ENCODE results near the gene ZNF469. TPM values are rescaled to one million over a fixed set of nuclear protein-coding genes. Genes with fewer than 3 reads are reported as not detected.

ZNF469 gene
- polyA plus RNA-seq, 1 donor (not counting 4 experiments of a cell fraction or from before 2014, with no cell fraction given), result not detected

GRCh38 chr16:88333848-88334777 is 48.6 kb upstream of the ZNF469 start:
- Histone ChIP-seq H2AFZ (ENCODE audit: control insufficient read depth, low read length) (no peak overlapping the region), H3K27ac (ENCODE audit: control insufficient read depth, insufficient read depth, low read length) (no peak overlapping the region), H3K9ac (ENCODE audit: control insufficient read depth, extremely low read depth, insufficient read depth, low read length) (no peak overlapping the region), H3K27me3 (ENCODE audit: control insufficient read depth, extremely low read depth, insufficient read depth, low read length) (no peaks in the 10 kb centered on the region), H3K36me3 (ENCODE audit: control insufficient read depth in 2 of 2, extremely low read depth in 1 of 2, insufficient read depth in 2 of 2, low read length in 2 of 2) (no peaks in the 10 kb centered on the region), H3K79me2 (ENCODE audit: control insufficient read depth, insufficient read depth, low read length) (no peaks in the 10 kb centered on the region), H3K9me3 (ENCODE audit: control insufficient read depth, low read depth, low read length) (peaks cover 2% of the 10 kb centered on the region), H3K9me1 (ENCODE audit: control insufficient read depth, extremely low read depth, insufficient read depth, low read length) (no peaks in the 10 kb centered on the region), H3K4me3 (ENCODE audit: control insufficient read depth in 2 of 3, extremely low read depth in 1 of 3, insufficient read depth in 2 of 3, low read depth in 1 of 3, low read length in 3 of 3) (no peak overlapping the region), H4K20me1 (ENCODE audit: control insufficient read depth, extremely low read depth, insufficient read depth, low read length) (no peaks in the 10 kb centered on the region), H3K4me1 (ENCODE audit: control insufficient read depth, extremely low read depth, insufficient read depth, low read length) (peaks cover 20% of the 10 kb centered on the region), H3K4me2 (ENCODE audit: control insufficient read depth, extremely low read depth, insufficient read depth, low read depth, low read length) (no peak overlapping the region)
- FAIRE-seq (no peak), DNase-seq (ENCODE audit: low read depth, low spot score) (no peak)
- TF ChIP-seq CTCF (optimal IDR thresholded peaks at IDR 0.05 in 1 of 3, IDR thresholded peaks at IDR 0.05 in 1 of 3, conservative IDR thresholded peaks at IDR 0.05 in 1 of 3; ENCODE audit: extremely low read depth in 1 of 3, insufficient read depth in 2 of 3, low read length in 3 of 3) (no peak), EZH2 (IDR thresholded peaks at IDR 0.05; ENCODE audit: low read length) (no peak)
- dilution Hi-C loops (cut with MboI; ENCODE audit: extremely low pct_ligation_motif_present, low sequenced_read_pairs), result no loop called here

- Histone ChIP-seq H3K4me2 (ENCODE audit: control insufficient read depth, extremely low read depth, insufficient read depth, low read depth, low read length) (no peak overlapping the region), H3K27ac (ENCODE audit: control insufficient read depth, insufficient read depth, low read length) (no peak overlapping the region), H3K27me3 (ENCODE audit: control insufficient read depth, extremely low read depth, insufficient read depth, low read length) (peaks cover 3% of the 10 kb centered on the region), H3K9me3 (ENCODE audit: control insufficient read depth, low read depth, low read length) (peaks cover 2% of the 10 kb centered on the region), H3K79me2 (ENCODE audit: control insufficient read depth, insufficient read depth, low read length) (no peaks in the 10 kb centered on the region), H3K9ac (ENCODE audit: control insufficient read depth, extremely low read depth, insufficient read depth, low read length) (no peak overlapping the region), H3K9me1 (ENCODE audit: control insufficient read depth, extremely low read depth, insufficient read depth, low read length) (no peaks in the 10 kb centered on the region), H3K4me3 (ENCODE audit: control insufficient read depth in 2 of 3, extremely low read depth in 1 of 3, insufficient read depth in 2 of 3, low read depth in 1 of 3, low read length in 3 of 3) (no peak overlapping the region), H3K36me3 (ENCODE audit: control insufficient read depth in 2 of 2, extremely low read depth in 1 of 2, insufficient read depth in 2 of 2, low read length in 2 of 2) (no peaks in the 10 kb centered on the region), H3K4me1 (ENCODE audit: control insufficient read depth, extremely low read depth, insufficient read depth, low read length) (peaks cover 20% of the 10 kb centered on the region), H4K20me1 (ENCODE audit: control insufficient read depth, extremely low read depth, insufficient read depth, low read length) (no peaks in the 10 kb centered on the region), H2AFZ (ENCODE audit: control insufficient read depth, low read length) (no peak overlapping the region)
- TF ChIP-seq EZH2 (IDR thresholded peaks at IDR 0.05; ENCODE audit: low read length), result no peak
- no peak for TF ChIP-seq CTCF (optimal IDR thresholded peaks at IDR 0.05 in 1 of 3, IDR thresholded peaks at IDR 0.05 in 1 of 3, conservative IDR thresholded peaks at IDR 0.05 in 1 of 3; ENCODE audit: extremely low read depth in 1 of 3, insufficient read depth in 2 of 3, low read length in 3 of 3)
- FAIRE-seq (no peak), DNase-seq (ENCODE audit: low read depth, low spot score) (no peak)
- dilution Hi-C loops (cut with MboI; ENCODE audit: extremely low pct_ligation_motif_present, low sequenced_read_pairs), result no loop called here
Measured at GRCh38 chr16:88334778-88335720, 47.7 kb upstream of the ZNF469 start.
